SH-SY5Y (cell line): ENCODE results near the gene SLAMF7.

Experiments
- GATA2 ChIP-seq: IDR thresholded peaks from 2 replicates; pipeline ENCODE4 v1.6.1; 2011; ENCODE audit warnings: mild to moderate bottlenecking, low read depth, low read length
- GATA3 ChIP-seq: IDR thresholded peaks from 2 replicates; pipeline ENCODE4 v1.6.1; 2011; ENCODE audit warnings: low read depth, mild to moderate bottlenecking, low read length, moderate library complexity

GRCh38 chr1:160746836-160747500 is 7.9 kb downstream of the SLAMF7 start:
- TF ChIP-seq GATA3: no peak
- TF ChIP-seq GATA2: no peak
